DND-41 (cell line): ENCODE measurements around the gene FOXP1.

Source experiments
- ATAC-seq: fragments of 200-7000 bp; cut with Tn5 transposase; 3 replicates; pipeline ENCODE4 v1.9.1; 2021; ENCODE audit warnings: low read depth; ENCODE audit not compliant: insufficient read depth
- DNase-seq: peaks from one replicate; pipeline ENCODE4 v3.0.0-alpha.2; 2020
- H2AFZ ChIP-seq: 2 replicates; pipeline ENCODE4 v1.6.0; 2012; ENCODE audit warnings: low read depth, low read length
- H3K27ac ChIP-seq: 2 replicates; pipeline ENCODE4 v1.5.1; 2012; ENCODE audit warnings: low read length, inconsistent platforms
- H3K27me3 ChIP-seq: fragments of 200-600 bp; sonication (generic); 2 replicates; pipeline ENCODE4 v1.6.0; 2012; ENCODE audit warnings: low read length, mild to moderate bottlenecking, inconsistent platforms; ENCODE audit not compliant: insufficient read depth, poor library complexity
- H3K36me3 ChIP-seq: 2 replicates; pipeline ENCODE4 v1.5.1; 2012; ENCODE audit warnings: low read length, inconsistent platforms; ENCODE audit not compliant: insufficient read depth
- H3K4me1 ChIP-seq: 2 replicates; pipeline ENCODE4 v1.5.1; 2012; ENCODE audit warnings: mild to moderate bottlenecking, low read length; ENCODE audit not compliant: insufficient read depth
- H3K4me2 ChIP-seq: 2 replicates; pipeline ENCODE4 v1.6.0; 2012; ENCODE audit warnings: mild to moderate bottlenecking, moderate library complexity, low read length, inconsistent platforms; ENCODE audit not compliant: insufficient read depth
- H3K4me3 ChIP-seq, 2 experiments: fragments of 200-600 bp in 1 of 2; shearing (Covaris generic) in 1 of 2; 2 replicates each; pipeline ENCODE4 v1.5.1; 2012 to 2016; ENCODE audit warnings: inconsistent platforms in 2 of 2, low read length in 2 of 2, mild to moderate bottlenecking in 2 of 2, low read depth in 1 of 2, moderate library complexity in 1 of 2
- H3K79me2 ChIP-seq: 2 replicates; pipeline ENCODE4 v1.6.0; 2012; ENCODE audit warnings: low read length, inconsistent platforms; ENCODE audit not compliant: insufficient read depth
- H3K9ac ChIP-seq: 2 replicates; pipeline ENCODE4 v1.6.0; 2012; ENCODE audit warnings: low read depth, mild to moderate bottlenecking, inconsistent platforms, low read length, moderate library complexity
- H3K9me3 ChIP-seq: 2 replicates; pipeline ENCODE4 v1.5.1; 2012; ENCODE audit warnings: low read length, moderate library complexity, mild to moderate bottlenecking, inconsistent platforms; ENCODE audit not compliant: insufficient read depth, severe bottlenecking
- H4K20me1 ChIP-seq: 2 replicates; pipeline ENCODE4 v1.6.0; 2012; ENCODE audit warnings: low read length; ENCODE audit not compliant: insufficient read depth
- CTCF ChIP-seq: IDR thresholded peaks from 2 replicates; pipeline ENCODE4 v1.5.1; 2012; ENCODE audit warnings: borderline replicate concordance, low read length, moderate library complexity, mild to moderate bottlenecking; ENCODE audit not compliant: poor library complexity, severe bottlenecking; ENCODE audit errors: extremely low read depth
- EZH2 ChIP-seq: IDR thresholded peaks from 3 replicates; pipeline ENCODE4 v1.6.1; 2012; ENCODE audit warnings: borderline replicate concordance, low read depth, mild to moderate bottlenecking, moderate library complexity, low read length, inconsistent platforms; ENCODE audit not compliant: severe bottlenecking

FOXP1 gene

DNA sequence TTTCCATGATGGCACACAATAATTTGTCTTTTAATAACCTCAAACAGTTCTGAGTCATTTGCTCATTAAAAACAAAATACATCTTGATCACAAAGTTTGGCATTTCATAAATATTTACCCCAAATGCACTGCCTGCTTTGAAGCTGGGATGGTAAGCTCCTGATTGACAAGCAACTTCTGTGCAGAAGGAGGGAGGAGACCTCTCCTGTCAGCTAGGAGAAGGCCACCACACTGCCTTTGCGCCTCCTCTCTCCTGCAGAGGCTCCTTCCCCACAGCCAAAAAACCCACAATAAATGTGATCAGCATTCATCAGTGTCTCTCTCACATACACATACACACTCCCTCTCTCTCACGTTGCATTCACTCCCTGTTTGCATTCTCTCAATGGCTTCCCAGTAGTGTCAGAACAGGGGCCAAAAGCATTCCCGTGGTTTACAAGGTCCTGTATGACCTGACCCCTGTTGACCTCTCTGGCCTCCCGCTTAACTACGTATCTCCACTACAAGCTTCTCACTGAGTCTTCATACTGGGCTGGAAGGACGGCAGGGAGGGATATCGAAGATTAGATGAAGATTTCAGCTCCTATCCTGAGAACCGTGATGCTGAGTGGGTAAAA is 216.4 kb downstream of the FOXP1 start:
- peak; percentile 55; the same call in 2 of the 3 replicates for ATAC-seq
- no peak overlapping the region for H3K27ac ChIP-seq
- no peaks in the 10 kb centered on the region for H3K9me3 ChIP-seq
- H3K79me2 ChIP-seq: peaks cover 26% of the 10 kb centered on the region
- no peak overlapping the region for H3K4me2 ChIP-seq
- H3K9ac ChIP-seq: no peak overlapping the region
- no peaks in the 10 kb centered on the region for H3K27me3 ChIP-seq
- DNase-seq: no peak
- H4K20me1 ChIP-seq: peaks cover 30% of the 10 kb centered on the region; the same call in 1 of the 2 replicates
- no peak for TF ChIP-seq EZH2
- TF ChIP-seq CTCF: peak; percentile 12
- no peak overlapping the region for H3K4me3 ChIP-seq
- H2AFZ ChIP-seq: no peak overlapping the region
- H3K4me1 ChIP-seq: no peaks in the 10 kb centered on the region
- H3K36me3 ChIP-seq: no peaks in the 10 kb centered on the region

DNA sequence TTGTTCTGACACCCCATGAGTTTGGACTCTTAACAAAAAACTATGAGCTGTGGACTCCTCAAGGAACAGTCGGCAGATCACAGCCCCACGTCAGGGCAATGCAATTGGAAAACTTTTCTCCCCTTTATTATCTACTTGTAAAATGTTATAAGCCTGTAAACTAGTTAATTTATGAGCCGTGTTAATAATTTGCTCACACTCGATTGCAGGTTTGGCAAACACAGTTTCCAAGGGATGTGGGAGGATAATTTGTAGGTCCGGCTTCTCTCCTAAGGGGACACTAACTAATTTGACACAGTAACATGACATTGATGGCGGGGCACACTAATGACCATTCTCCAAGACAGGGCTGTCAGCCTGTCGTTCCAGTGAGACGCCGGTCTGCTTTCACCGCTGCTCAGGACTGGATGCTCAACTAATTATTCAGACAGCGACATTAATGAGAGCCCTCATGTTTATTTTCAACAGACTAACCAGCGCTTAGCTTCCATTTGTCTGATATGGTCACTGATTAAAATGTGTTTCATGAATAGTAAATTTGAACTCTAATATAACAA is 222.1 kb downstream of the FOXP1 start:
- Histone ChIP-seq H3K79me2 (peaks cover 6% of the 10 kb centered on the region), H3K27me3 (no peaks in the 10 kb centered on the region), H4K20me1 (peaks cover 3% of the 10 kb centered on the region; the same call in 1 of the 2 replicates), H3K4me1 (no peaks in the 10 kb centered on the region), H3K9ac (no peak overlapping the region), H3K4me2 (no peak overlapping the region), H3K27ac (no peak overlapping the region), H2AFZ (no peak overlapping the region), H3K36me3 (0 out of 2 replicates have a peak, but pooled peaks cover 4% of the 10 kb centered on the region), H3K4me3 (no peak overlapping the region), H3K9me3 (no peaks in the 10 kb centered on the region)
- TF ChIP-seq EZH2 (no peak), CTCF (no peak)
- ATAC-seq (no peak), DNase-seq (no peak)

DNA sequence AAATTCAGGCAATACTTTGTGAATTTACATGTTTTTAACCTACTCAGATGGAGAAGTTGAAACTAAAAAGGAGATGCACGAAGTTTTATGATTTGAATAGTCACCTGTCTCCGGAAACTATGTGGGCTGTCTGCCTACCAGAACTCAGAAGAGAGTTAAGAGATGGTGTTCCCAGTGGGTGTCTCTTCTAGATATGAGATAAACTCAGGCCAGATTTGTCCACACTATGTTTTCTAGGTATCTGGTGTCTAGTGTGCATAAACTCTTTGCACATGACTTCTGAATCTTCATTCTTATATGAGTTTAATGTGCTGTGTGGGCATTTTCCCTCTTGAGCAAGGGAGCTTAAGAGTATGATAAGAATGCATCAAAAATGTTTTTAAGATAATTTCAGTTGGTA is 222.8 kb downstream of the FOXP1 start:
- TF ChIP-seq CTCF: no peak
- H3K79me2 ChIP-seq: peaks cover 6% of the 10 kb centered on the region
- H3K4me2 ChIP-seq: no peak overlapping the region
- DNase-seq (no peak), ATAC-seq (no peak)
- no peak overlapping the region for H3K9ac ChIP-seq
- H4K20me1 ChIP-seq: peaks cover 3% of the 10 kb centered on the region; the same call in 1 of the 2 replicates
- H3K9me3 ChIP-seq: no peaks in the 10 kb centered on the region
- no peak overlapping the region for H3K27ac ChIP-seq
- H3K4me1 ChIP-seq: no peaks in the 10 kb centered on the region
- H3K4me3 ChIP-seq: no peak overlapping the region
- H2AFZ ChIP-seq: no peak overlapping the region
- H3K36me3 ChIP-seq: peaks cover 6% of the 10 kb centered on the region; the same call in 1 of the 2 replicates
- no peaks in the 10 kb centered on the region for H3K27me3 ChIP-seq
